HG03025 (cell line): ENCODE data around the gene KIFAP3.
"Not testable (repeated sequence)": the region's sequence is repeated elsewhere in the genome, so short reads cannot be mapped to it uniquely, and the experiment has no call there.

ENCODE experiments used
- ATAC-seq: cut with Tn5 transposase; IDR thresholded peaks from one replicate; pipeline ENCODE4 v1.9.1; 2021; ENCODE audit warnings: mild to moderate bottlenecking, moderate library complexity; ENCODE audit not compliant: unreplicated experiment, low FRiP score

The KIFAP3 gene

GRCh38 chr1:170064821-170065220, 9.7 kb downstream of the KIFAP3 start:
- ATAC-seq, result no peak

- no peak for ATAC-seq
Measured at GRCh38 chr1:170063109-170063826, 11.2 kb downstream of the KIFAP3 start.

GRCh38 chr1:170061676-170062075, 12.8 kb downstream of the KIFAP3 start:
- not testable (repeated sequence) for ATAC-seq

GRCh38 chr1:170060015-170060520, 14.4 kb downstream of the KIFAP3 start:
- not testable (repeated sequence) for ATAC-seq

- ATAC-seq, result no peak
Measured at GRCh38 chr1:170049176-170049800, 25.2 kb downstream of the KIFAP3 start.

GRCh38 chr1:170048515-170048914, 26.0 kb downstream of the KIFAP3 start:
- ATAC-seq, result no peak

GRCh38 chr1:170044187-170044586, 30.3 kb downstream of the KIFAP3 start:
- no peak for ATAC-seq

- no peak for ATAC-seq
Measured at GRCh38 chr1:170041423-170042192, 32.9 kb downstream of the KIFAP3 start.

GRCh38 chr1:170032531-170033280, 41.8 kb downstream of the KIFAP3 start:
- no peak for ATAC-seq

- no peak for ATAC-seq
Measured at GRCh38 chr1:170030212-170030611, 44.3 kb downstream of the KIFAP3 start.

- ATAC-seq, result no peak
Measured at GRCh38 chr1:170027760-170028159, 46.7 kb downstream of the KIFAP3 start.

GRCh38 chr1:170020859-170021258, 53.6 kb downstream of the KIFAP3 start:
- no peak for ATAC-seq

GRCh38 chr1:170017478-170017877, 57.0 kb downstream of the KIFAP3 start:
- ATAC-seq, result no peak

GRCh38 chr1:170012920-170013319, 61.6 kb downstream of the KIFAP3 start:
- no peak for ATAC-seq

GRCh38 chr1:170010443-170010842, 64.1 kb downstream of the KIFAP3 start:
- ATAC-seq, result no peak

GRCh38 chr1:170009551-170009950, 64.9 kb downstream of the KIFAP3 start:
- ATAC-seq, result no peak

GRCh38 chr1:170008745-170009144, 65.8 kb downstream of the KIFAP3 start:
- ATAC-seq, result not testable (repeated sequence)

- not testable (repeated sequence) for ATAC-seq
Measured at GRCh38 chr1:170003270-170003835, 71.1 kb downstream of the KIFAP3 start.

- ATAC-seq, result no peak
Measured at GRCh38 chr1:170001266-170001665, 73.2 kb downstream of the KIFAP3 start.

GRCh38 chr1:169999761-170000160, 74.7 kb downstream of the KIFAP3 start:
- ATAC-seq, result no peak
